Spleen (tissue), 7 donors: ENCODE results near the gene NLRP3.

Experiments
- POLR2A ChIP-seq, 3 donors: fragments of 450-650 bp; IDR thresholded peaks; one replicate each; pipeline ENCODE4 v1.5.1; 2017; ENCODE audit warnings: antibody characterized with exemption in 3 of 3, mild to moderate bottlenecking in 1 of 3
- POLR2AphosphoS5 ChIP-seq, 3 donors: sonication (generic); formaldehyde crosslinking; IDR thresholded peaks; one replicate each; pipeline ENCODE4 v1.5.1; 2017; ENCODE audit warnings: antibody characterized with exemption in 3 of 3
- TF ChIP-seq, protein P1 (sequence below), 11 experiments: fragments of 200-600 bp in 7 of 11; fragments of 450-650 bp in 4 of 11; sonication (generic) in 4 of 11; IDR thresholded peaks in 8 of 11; conservative IDR thresholded peaks in 3 of 11; 1 replicate in 7 of 11; 2 replicates in 4 of 11; pipeline versions ENCODE4 v1.4.0 to v1.8.0; 2016 to 2021; ENCODE audit warnings: antibody characterized with exemption in 11 of 11, inconsistent platforms in 4 of 11, mild to moderate bottlenecking in 1 of 11
- donor health status: DM: no; HTN: no; CAD: no; lungs with moderate emphysema.
- donor health status: DM: no; HTN: no; CAD: no.
- donor health status: DM: no; HTN: no; CAD: no.

DNA sequence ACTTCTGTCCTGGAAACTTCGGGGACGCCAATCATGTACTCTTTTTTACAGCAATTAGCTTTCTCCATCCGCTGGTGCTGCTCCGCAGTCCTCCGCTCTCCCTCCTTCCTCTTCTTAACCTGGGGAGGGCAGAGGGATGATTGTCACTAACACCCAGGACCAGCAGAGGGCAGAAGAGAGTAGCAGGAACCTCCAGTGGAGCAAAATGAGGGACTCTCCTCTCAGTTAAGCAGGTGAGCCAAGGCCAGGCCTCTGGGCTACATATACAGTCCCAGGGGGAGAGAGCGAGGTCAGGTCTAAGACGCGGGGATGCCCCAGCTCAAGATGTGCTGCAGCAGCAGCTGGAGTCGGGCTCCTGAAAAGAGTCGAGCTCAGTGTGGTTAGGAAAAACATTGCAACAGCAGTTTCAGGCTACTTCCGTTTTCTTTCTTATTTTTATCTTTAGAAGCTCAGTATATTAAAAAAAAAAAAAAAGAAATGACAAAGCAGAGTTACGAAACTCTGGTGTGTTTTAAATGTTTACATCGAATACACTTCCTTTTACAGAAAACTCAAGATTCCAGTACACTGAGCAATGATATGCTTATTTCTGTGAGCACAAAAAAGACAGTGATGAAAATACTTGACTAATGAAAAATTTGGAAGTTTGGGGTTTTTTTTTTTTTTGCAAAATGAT, 25.7 kb upstream of the NLRP3 start:
- TF ChIP-seq, protein P1, sequence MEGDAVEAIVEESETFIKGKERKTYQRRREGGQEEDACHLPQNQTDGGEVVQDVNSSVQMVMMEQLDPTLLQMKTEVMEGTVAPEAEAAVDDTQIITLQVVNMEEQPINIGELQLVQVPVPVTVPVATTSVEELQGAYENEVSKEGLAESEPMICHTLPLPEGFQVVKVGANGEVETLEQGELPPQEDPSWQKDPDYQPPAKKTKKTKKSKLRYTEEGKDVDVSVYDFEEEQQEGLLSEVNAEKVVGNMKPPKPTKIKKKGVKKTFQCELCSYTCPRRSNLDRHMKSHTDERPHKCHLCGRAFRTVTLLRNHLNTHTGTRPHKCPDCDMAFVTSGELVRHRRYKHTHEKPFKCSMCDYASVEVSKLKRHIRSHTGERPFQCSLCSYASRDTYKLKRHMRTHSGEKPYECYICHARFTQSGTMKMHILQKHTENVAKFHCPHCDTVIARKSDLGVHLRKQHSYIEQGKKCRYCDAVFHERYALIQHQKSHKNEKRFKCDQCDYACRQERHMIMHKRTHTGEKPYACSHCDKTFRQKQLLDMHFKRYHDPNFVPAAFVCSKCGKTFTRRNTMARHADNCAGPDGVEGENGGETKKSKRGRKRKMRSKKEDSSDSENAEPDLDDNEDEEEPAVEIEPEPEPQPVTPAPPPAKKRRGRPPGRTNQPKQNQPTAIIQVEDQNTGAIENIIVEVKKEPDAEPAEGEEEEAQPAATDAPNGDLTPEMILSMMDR (IDR thresholded peaks at IDR 0.05 in 8 of 11, conservative IDR thresholded peaks at IDR 0.05 in 3 of 11): peak; percentile 85 to 95 (median 92)
- TF ChIP-seq POLR2A (IDR thresholded peaks at IDR 0.05): peak in 1 of 3 donors; percentile 17
- peak in 2 of 3 donors; percentile 59 to 70 for TF ChIP-seq POLR2AphosphoS5 (IDR thresholded peaks at IDR 0.05)
